ENCODE results near the gene ICAM1. TPM values are rescaled to one million over a fixed set of nuclear protein-coding genes. Genes with fewer than 3 reads are reported as not detected.

ICAM1 gene
- total RNA-seq, result 25.6 and 35.5 TPM in 2 replicates

- Histone ChIP-seq H3K9me3 (ENCODE audit: low read depth, low read length) (no peaks in the 10 kb centered on the region), H3K4me3 (ENCODE audit: insufficient read depth, low read length) (peak within 1 kb of the TSS; percentile 66), H4K20me1 (ENCODE audit: insufficient read depth, low read length) (no peaks in the 10 kb centered on the region), H3K79me2 (ENCODE audit: insufficient read depth, low read length) (no peaks in the 10 kb centered on the region), H2AFZ (ENCODE audit: low read length) (peak within 1 kb of the TSS; percentile 80), H3K36me3 (ENCODE audit: insufficient read depth, low read length) (no peaks in the 10 kb centered on the region), H3K27ac (ENCODE audit: low read depth, low read length) (peak within 1 kb of the TSS; percentile 12), H3K4me1 (ENCODE audit: insufficient read depth, low read length) (peaks cover 11% of the 10 kb centered on the region), H3K4me2 (ENCODE audit: insufficient read depth, low read length) (peak within 1 kb of the TSS; percentile 74), H3K27me3 (ENCODE audit: insufficient read depth, low read length) (no peaks in the 10 kb centered on the region)
- TF ChIP-seq CTCF (IDR thresholded peaks at IDR 0.05; ENCODE audit: extremely low read depth, low read depth, low read length), result no peak
- DNase-seq (ENCODE audit: insufficient read length, low spot score, missing footprints), result peak; percentile 76
Observed at GRCh38 chr19:10270616-10271394, at the start of gene ICAM1. Gene ICAM1 (plus strand): TSS chr19:10271120. CDS start chr19:10271160, 40 bp downstream.

GRCh38 chr19:10222201-10222890 is 48.6 kb upstream of the ICAM1 start:
- DNase-seq (ENCODE audit: insufficient read length, low spot score, missing footprints), result no peak
- peaks cover 9% of the 10 kb centered on the region for H4K20me1 ChIP-seq (ENCODE audit: insufficient read depth, low read length)
- H2AFZ ChIP-seq (ENCODE audit: low read length), result no peak overlapping the region
- no peak overlapping the region for H3K4me3 ChIP-seq (ENCODE audit: insufficient read depth, low read length)
- no peaks in the 10 kb centered on the region for H3K9me3 ChIP-seq (ENCODE audit: low read depth, low read length)
- peaks cover 5% of the 10 kb centered on the region for H3K79me2 ChIP-seq (ENCODE audit: insufficient read depth, low read length)
- H3K36me3 ChIP-seq (ENCODE audit: insufficient read depth, low read length), result peaks cover 4% of the 10 kb centered on the region
- H3K27me3 ChIP-seq (ENCODE audit: insufficient read depth, low read length), result no peaks in the 10 kb centered on the region
- peaks cover 5% of the 10 kb centered on the region for H3K4me1 ChIP-seq (ENCODE audit: insufficient read depth, low read length)
- no peak overlapping the region for H3K4me2 ChIP-seq (ENCODE audit: insufficient read depth, low read length)
- no peak overlapping the region for H3K27ac ChIP-seq (ENCODE audit: low read depth, low read length)
- TF ChIP-seq CTCF (IDR thresholded peaks at IDR 0.05; ENCODE audit: extremely low read depth, low read depth, low read length), result no peak

DNA sequence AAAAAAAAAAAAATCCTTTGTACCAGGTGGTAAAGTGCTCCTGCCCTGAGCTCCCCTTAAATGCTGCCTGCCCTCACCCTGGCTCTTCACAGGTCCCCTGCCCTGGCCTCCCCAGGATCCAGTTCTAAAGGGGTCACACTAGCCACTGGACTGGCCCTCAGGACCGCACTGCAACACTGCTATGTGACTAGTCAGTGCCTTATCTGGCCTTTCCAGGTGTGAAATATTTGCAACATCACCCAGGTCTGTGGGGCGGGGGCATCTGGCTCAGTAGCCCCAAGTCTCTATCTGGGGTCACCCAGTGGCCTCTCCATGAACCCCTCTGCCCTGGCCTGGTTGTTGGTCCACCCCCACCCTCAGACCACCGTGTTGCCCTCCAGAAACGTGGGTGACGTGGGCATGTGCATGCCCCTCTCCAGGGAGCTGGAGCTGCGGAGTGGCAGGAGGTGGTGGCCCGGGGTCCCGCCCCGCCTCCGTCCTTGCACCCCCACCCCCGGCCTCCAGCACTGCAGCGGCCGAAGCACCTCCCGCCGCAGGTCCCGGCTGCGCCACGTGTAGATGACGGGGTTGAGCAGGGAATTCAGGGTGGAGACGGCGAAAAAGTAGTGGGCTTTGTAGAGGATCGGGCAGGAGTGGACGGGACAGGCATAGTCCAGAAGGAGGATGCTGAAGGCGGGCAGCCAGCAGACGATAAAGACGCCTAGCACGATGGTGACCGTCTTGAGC is 47.3 kb upstream of the ICAM1 start:
- Histone ChIP-seq H3K27me3 (ENCODE audit: insufficient read depth, low read length) (no peaks in the 10 kb centered on the region), H3K9me3 (ENCODE audit: low read depth, low read length) (no peaks in the 10 kb centered on the region), H4K20me1 (ENCODE audit: insufficient read depth, low read length) (peaks cover 13% of the 10 kb centered on the region), H3K4me1 (ENCODE audit: insufficient read depth, low read length) (peaks cover 5% of the 10 kb centered on the region), H3K4me3 (ENCODE audit: insufficient read depth, low read length) (no peak overlapping the region), H3K4me2 (ENCODE audit: insufficient read depth, low read length) (no peak overlapping the region), H3K27ac (ENCODE audit: low read depth, low read length) (no peak overlapping the region), H3K79me2 (ENCODE audit: insufficient read depth, low read length) (peaks cover 10% of the 10 kb centered on the region), H3K36me3 (ENCODE audit: insufficient read depth, low read length) (peaks cover 4% of the 10 kb centered on the region), H2AFZ (ENCODE audit: low read length) (no peak overlapping the region)
- TF ChIP-seq CTCF (IDR thresholded peaks at IDR 0.05; ENCODE audit: extremely low read depth, low read depth, low read length), result no peak
- DNase-seq (ENCODE audit: insufficient read length, low spot score, missing footprints), result peak; percentile 8
